Measurements from ENCODE around the gene SLC5A6. TPM values are rescaled to one million over a fixed set of nuclear protein-coding genes. Genes with fewer than 3 reads are reported as not detected.

SLC5A6 gene
- total RNA-seq, 1 experiment from 2014 or later, result 122 TPM

DNA sequence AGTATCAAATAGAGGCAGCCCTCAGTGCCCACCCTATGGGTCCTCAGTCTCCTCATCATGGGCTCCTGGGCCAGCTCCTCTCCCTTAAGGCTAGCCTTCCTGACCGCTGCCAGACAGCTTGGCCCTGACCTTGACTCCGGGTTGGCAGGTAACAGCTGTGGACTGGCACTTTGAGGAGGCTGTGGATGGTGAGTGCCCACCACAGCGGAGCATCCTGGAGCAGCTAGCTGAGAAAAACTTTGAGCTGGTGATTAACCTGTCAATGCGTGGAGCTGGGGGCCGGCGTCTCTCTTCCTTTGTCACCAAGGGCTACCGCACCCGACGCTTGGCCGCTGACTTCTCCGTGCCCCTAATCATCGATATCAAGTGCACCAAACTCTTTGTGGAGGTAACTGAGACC lies 24.1 kb upstream of the SLC5A6 start:
- Histone ChIP-seq H3K14ac (ENCODE audit: insufficient read depth, low read length) (no peak overlapping the region), H3K9me3 (ENCODE audit: control insufficient read depth, low read depth, low read length) (no peaks in the 10 kb centered on the region), H4K91ac (ENCODE audit: insufficient read length, low read depth, low read length) (no peak overlapping the region), H2AK5ac (ENCODE audit: insufficient read length, low read length) (no peak overlapping the region), H3K23ac (ENCODE audit: insufficient read length, low read depth, low read length) (no peak overlapping the region), H2BK15ac (ENCODE audit: low read depth, low read length) (no peak overlapping the region), H2AFZ (ENCODE audit: low read length) (no peak overlapping the region), H3K27ac (ENCODE audit: insufficient read length, low read depth, low read length) (no peak overlapping the region), H3K27me3 (ENCODE audit: insufficient read depth, low read length) (no peaks in the 10 kb centered on the region), H3K4ac (ENCODE audit: low read depth, low read length) (no peak overlapping the region), H3K23me2 (ENCODE audit: insufficient read length, low read depth, low read length, poor library complexity, severe bottlenecking) (no peaks in the 10 kb centered on the region), H3K18ac (ENCODE audit: insufficient read length, low read depth, low read length) (no peak overlapping the region), H2BK20ac (ENCODE audit: low read depth, low read length, poor library complexity, severe bottlenecking) (no peak overlapping the region), H4K20me1 (ENCODE audit: control insufficient read depth, insufficient read depth, insufficient read length) (peaks cover 2% of the 10 kb centered on the region), H3K79me1 (ENCODE audit: insufficient read depth, low read depth, low read length, poor library complexity, severe bottlenecking) (no peaks in the 10 kb centered on the region), H2BK12ac (ENCODE audit: insufficient read length, low read depth, low read length) (no peak overlapping the region), H3K9ac (ENCODE audit: extremely low read depth, insufficient read length, low read length) (no peak overlapping the region), H3K79me2 (ENCODE audit: insufficient read depth, low read length) (no peaks in the 10 kb centered on the region), H3T11ph (ENCODE audit: low read length) (no peak overlapping the region), H3K4me1 (ENCODE audit: insufficient read depth, low read length) (no peaks in the 10 kb centered on the region), H2BK120ac (ENCODE audit: low read depth, low read length, poor library complexity, severe bottlenecking) (no peak overlapping the region), H3K56ac (ENCODE audit: insufficient read length, low read depth, low read length) (no peak overlapping the region), H3K4me2 (ENCODE audit: insufficient read depth, insufficient read length, low read length) (no peak overlapping the region), H4K5ac (ENCODE audit: insufficient read length, low read depth, low read length) (no peak overlapping the region), H2BK5ac (ENCODE audit: insufficient read length, low read length) (no peak overlapping the region), H4K8ac (replicated peaks; ENCODE audit: insufficient read length, low read depth, low read length) (no peak overlapping the region)
- H3K27me3 Mint-ChIP-seq (ENCODE audit: low read depth), result no peaks in the 10 kb centered on the region
- TF ChIP-seq, protein P1, sequence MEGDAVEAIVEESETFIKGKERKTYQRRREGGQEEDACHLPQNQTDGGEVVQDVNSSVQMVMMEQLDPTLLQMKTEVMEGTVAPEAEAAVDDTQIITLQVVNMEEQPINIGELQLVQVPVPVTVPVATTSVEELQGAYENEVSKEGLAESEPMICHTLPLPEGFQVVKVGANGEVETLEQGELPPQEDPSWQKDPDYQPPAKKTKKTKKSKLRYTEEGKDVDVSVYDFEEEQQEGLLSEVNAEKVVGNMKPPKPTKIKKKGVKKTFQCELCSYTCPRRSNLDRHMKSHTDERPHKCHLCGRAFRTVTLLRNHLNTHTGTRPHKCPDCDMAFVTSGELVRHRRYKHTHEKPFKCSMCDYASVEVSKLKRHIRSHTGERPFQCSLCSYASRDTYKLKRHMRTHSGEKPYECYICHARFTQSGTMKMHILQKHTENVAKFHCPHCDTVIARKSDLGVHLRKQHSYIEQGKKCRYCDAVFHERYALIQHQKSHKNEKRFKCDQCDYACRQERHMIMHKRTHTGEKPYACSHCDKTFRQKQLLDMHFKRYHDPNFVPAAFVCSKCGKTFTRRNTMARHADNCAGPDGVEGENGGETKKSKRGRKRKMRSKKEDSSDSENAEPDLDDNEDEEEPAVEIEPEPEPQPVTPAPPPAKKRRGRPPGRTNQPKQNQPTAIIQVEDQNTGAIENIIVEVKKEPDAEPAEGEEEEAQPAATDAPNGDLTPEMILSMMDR (conservative IDR thresholded peaks at IDR 0.05), result no peak
- WGBS (ENCODE audit: extremely low coverage, insufficient read length, low lambda C conversion rate), result no CpG with 5 or more reads among the region's 12 CpGs
- H3K4me1 Mint-ChIP-seq, result no peaks in the 10 kb centered on the region
- H3K27ac Mint-ChIP-seq, result no peak overlapping the region; a peak in 1 of 7 replicates
- H3K4me3 Mint-ChIP-seq, result no peak overlapping the region
- peaks cover 71 to 100% (median 99%) of the 10 kb centered on the region in 3 experiments for H3K36me3 Mint-ChIP-seq (ENCODE audit: insufficient read depth in 1 of 3, low read depth in 3 of 3)
- no peak for DNase-seq
- H3K9me3 Mint-ChIP-seq, result no peaks in the 10 kb centered on the region
